ENCODE measurements around the gene AFAP1L1.
"Not testable (repeated sequence)": the region's sequence is repeated elsewhere in the genome, so short reads cannot be mapped to it uniquely, and the experiment has no call there.

DNA sequence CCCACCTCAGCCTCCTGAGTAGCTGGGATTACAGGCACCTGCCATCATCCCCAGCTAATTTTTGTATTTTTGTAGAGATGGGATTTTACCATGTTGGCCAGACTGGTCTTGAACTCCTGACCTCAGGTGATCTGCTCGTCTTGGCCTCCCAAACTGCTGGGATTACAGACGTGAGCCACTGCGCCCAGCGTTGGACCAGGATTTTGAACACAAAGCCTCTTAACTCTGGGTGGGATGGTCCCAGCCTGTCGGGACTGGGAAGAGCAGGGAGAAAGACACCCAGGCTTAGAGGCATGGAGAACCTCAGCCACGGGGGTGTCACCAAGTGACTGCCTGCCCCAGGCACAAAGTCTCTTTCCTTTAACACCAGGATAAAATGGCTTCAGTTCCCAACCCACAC is 119.4 kb downstream of the AFAP1L1 start:
- TF ChIP-seq, protein P1, sequence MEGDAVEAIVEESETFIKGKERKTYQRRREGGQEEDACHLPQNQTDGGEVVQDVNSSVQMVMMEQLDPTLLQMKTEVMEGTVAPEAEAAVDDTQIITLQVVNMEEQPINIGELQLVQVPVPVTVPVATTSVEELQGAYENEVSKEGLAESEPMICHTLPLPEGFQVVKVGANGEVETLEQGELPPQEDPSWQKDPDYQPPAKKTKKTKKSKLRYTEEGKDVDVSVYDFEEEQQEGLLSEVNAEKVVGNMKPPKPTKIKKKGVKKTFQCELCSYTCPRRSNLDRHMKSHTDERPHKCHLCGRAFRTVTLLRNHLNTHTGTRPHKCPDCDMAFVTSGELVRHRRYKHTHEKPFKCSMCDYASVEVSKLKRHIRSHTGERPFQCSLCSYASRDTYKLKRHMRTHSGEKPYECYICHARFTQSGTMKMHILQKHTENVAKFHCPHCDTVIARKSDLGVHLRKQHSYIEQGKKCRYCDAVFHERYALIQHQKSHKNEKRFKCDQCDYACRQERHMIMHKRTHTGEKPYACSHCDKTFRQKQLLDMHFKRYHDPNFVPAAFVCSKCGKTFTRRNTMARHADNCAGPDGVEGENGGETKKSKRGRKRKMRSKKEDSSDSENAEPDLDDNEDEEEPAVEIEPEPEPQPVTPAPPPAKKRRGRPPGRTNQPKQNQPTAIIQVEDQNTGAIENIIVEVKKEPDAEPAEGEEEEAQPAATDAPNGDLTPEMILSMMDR (IDR thresholded peaks at IDR 0.05; ENCODE audit: extremely low read depth in 1 of 2, insufficient read depth in 1 of 2, low read depth in 1 of 2, low read length in 2 of 2): not testable (repeated sequence)
- TF ChIP-seq POLR2A (IDR thresholded peaks at IDR 0.05; ENCODE audit: low read depth, low read length): not testable (repeated sequence)
